ENCODE data around the gene SPTBN4.
A peak's percentile ranks its signal among the peaks of the same experiment; 100 is the strongest.

Gene SPTBN4

DNA sequence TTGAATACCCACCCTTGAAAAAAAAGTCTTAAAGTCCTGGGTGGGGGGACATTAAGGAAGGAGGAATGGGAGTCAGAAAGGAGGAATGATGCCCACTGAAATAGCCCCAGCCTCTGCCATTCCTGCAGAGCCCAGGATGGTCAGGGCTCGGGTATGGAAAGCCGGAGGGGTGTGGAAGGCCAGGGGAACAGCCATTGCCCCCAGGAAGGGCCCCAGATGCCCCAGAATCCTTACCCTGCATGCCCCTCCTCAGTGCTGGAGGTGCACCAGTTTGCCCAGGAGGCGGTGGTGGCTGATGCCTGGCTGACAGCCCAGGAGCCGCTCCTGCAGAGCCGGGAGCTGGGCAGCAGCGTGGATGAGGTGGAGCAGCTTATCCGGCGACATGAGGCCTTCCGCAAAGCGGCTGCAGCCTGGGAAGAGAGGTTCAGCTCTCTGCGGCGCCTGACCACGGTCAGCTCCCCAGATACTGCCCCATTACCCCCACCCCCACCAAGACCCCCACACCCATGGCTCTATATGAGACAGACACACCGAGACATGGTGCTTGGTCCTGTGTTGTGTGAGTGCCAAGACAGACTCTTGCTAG, 99.2 kb downstream of the SPTBN4 start:
- DNase-seq (ENCODE audit: low read depth): no peak

DNA sequence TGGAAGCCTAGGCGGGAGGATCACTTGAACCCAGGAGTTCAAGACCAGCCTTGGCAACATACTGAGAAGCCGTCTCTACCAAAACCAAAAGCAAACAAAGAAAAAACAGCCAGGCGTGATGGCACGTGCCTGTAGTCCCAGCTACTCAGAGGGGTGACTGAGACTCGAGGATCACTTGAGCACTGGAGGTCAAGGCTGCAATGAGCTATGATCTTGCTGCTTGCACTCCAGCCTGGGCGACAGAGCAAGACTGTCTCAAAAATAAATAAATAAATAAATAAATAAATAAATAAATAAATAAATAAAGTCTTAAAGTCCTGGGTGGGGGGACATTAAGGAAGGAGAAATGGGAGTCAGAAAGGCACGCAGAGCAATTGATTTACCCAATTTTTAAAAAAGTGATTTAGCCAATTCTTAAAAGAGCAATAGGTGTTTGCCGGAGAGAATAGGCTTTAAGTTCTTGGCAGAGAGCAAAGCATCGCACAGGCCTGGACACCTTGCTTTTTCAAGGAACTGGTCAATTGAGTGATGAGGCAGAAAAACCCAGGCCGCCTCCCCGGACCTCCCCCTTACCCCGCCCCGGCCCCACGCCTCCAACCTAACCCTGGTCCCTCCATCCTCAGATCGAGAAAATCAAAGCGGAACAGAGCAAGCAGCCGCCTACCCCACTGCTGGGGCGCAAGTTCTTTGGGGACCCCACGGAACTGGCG, 100.4 kb downstream of the SPTBN4 start:
- DNase-seq (ENCODE audit: low read depth): no peak

DNA sequence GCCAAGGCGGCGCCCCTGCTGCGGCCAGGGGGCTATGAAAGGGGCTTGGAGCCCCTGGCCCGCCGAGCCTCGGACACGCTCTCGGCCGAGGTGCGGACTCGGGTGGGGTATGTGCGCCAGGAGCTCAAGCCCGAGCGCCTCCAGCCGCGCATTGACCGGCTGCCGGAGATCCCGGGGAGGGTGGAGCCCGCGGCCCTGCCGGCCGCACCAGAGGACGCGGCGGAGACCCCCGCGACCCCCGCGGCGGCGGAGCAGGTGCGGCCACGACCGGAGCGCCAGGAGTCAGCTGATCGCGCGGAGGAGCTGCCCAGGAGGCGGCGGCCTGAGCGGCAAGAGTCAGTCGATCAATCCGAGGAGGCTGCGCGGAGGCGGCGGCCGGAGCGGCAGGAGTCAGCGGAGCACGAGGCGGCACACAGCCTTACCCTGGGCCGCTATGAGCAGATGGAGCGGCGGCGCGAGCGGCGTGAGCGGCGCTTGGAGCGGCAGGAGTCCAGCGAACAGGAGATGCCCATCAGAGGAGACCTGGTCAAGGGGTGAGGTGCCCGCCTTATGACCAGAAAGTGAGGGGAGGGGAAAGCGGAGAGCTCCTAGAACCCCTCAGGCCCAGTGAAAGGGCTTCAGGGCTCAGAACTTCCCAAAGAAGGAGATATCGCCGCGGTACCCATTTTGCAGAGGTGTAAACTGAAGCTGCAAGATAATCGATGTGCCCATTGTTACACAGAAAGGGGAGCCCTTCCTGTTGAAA, 101.1 kb downstream of the SPTBN4 start:
- no peak for DNase-seq (ENCODE audit: low read depth)

DNA sequence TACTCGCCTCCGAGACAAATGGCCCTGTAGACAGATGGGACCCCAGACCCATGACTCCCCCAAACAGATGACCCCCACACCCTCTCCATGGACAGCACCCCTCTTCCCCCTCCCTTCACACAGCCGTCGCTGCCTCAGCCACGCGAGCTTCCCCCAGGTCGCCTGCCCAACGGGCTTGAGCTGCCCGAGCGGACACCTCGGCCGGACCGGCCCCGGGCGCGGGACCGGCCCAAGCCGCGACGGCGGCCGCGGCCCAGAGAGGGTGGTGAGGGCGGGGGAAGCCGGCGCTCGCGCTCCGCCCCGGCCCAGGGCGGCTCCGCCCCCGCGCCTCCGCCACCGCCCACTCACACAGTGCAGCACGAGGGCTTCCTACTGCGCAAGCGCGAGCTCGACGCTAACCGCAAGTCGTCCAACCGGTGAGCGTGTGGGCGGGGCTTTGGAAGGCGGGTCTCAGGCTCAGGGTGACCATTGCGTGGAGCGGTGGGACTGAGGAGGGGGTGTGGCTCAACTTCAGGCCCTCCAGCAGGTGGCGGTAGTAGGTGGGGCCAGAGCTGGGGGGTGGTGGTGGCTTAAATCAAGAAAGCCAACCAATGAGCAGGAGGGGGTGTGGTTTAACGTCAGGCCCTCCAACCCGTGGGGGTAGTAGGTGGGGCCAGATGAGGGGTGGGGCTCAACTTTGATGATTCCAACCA, 103.7 kb downstream of the SPTBN4 start:
- peak; percentile 100 for DNase-seq (ENCODE audit: low read depth)

DNA sequence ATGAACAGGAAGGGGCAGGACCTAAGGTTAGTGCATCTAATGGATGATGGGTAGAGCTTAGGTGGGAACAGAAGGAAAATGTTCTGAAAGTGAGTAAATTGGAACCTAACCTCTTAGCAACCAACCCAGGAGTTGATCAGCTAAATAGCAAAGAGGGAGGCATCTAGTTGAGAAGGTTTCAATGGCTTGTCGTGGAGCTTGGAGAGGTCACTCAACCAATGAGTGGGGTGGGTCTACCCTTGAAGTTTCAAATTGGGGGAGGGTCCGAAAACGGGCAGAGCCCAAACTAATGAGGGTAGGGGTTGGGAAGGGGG, 104.2 kb downstream of the SPTBN4 start:
- DNase-seq (ENCODE audit: low read depth): no peak

DNA sequence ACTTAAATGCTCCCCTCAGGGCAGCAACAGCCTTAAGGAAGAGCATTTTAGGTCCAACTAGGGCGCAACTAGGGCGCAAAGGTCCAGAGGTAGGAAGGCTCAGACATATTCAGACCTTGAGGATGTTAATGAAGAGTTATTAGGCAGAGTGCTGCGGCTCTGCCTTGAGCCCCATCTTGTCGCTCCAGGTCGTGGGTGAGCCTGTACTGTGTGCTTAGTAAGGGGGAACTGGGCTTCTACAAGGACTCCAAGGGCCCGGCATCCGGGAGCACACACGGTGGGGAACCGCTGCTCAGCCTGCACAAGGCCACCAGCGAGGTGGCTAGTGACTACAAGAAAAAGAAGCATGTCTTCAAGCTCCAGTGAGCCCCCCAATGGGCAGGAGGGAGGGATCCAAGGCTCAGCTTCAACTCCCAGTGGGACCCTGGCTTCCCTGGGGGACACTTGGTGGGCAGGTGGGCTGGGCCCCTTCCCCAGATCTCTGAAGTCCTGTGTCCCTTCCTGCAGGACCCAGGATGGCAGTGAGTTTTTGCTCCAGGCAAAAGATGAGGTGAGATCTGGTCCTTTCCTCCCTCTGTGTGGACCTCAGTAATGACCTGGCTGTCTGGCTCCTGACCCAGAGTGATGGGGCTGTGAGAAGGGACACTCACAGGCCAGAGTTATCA, 105.2 kb downstream of the SPTBN4 start:
- no peak for DNase-seq (ENCODE audit: low read depth)

DNA sequence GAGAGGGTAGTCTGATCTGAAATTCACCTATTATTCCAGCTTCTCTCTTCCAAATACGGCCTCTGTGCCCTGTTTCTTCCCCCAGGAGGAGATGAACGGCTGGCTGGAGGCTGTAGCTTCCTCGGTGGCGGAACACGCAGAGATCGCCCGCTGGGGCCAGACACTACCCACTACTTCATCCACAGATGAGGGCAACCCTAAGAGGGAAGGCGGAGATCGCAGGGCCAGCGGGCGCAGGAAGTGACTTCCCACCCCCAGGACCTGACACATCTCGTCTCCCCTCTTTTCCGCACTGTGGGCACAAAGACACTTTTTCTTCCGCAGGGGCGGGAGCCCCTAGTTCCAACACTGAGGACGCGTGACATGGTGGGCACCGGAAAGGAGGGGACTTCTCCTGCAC, 108.5 kb downstream of the SPTBN4 start:
- no peak for DNase-seq (ENCODE audit: low read depth)

DNA sequence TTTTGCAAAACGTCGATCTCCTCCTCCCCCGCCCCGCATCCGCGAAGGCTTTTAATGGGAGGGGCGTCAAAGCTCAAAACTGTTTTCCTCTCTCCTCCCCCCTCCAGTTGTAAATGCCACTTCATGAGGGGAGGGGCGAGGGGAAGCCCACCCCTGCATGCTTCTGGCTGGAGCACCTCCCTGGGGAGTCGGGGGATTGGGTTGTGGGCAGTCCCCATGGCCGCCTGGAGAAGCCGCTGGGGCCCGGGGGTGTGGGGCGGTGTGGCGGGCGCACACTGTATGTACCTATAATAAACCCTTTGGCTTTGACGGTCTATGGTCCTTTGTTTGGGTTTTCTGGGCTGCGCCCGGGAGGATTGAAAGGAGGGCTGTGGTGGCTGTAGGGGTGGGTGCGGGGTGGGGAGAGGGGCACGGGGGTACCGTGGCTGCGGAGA, 109.4 kb downstream of the SPTBN4 start:
- no peak for DNase-seq (ENCODE audit: low read depth)

DNA sequence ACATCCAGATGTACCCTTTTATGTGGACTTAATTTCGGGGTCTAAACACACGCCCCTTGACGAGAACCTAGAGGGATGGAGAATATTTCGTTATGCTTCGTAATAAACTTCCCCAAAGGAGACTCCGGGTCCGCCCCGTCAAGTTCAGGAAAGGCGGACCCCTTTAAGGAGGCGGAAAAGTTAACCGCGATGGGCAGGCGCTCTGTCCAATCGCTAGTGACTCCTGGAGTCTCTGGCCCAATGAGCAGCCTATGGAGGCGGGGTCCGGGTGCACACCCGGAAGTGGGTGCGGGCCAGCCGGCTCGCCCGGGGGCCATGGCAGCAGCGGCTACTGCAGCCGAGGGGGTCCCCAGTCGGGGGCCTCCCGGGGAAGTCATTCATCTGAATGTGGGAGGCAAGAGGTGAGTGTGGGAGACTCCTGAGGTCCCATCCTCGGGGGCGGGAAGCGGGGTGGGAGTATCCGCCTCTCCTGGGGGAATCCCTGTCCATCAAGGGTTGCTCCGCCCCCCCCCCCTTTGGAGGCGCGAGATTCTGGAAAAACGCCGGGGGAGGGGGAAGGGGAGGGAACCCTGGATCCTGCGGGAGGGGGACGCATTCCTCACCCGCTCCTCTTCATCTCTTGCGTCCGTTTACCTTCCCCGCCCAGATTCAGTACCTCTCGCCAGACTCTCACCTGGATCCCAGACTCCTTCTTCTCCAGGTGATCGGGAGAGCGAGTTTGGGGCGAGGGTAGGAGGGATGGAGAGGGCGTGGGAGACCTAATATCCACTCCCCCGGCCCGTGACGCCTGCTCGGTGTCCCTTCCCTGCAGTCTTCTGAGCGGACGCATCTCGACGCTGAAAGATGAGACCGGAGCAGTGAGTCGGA, 110.0 kb downstream of the SPTBN4 start, which contains the start of gene SHKBP1:
TSS of gene SHKBP1 (plus strand) at position 289 of the 867 bp plus-strand sequence. CDS start at position 316, 27 bp downstream.
- peak; percentile 98 for DNase-seq (ENCODE audit: low read depth)

DNA sequence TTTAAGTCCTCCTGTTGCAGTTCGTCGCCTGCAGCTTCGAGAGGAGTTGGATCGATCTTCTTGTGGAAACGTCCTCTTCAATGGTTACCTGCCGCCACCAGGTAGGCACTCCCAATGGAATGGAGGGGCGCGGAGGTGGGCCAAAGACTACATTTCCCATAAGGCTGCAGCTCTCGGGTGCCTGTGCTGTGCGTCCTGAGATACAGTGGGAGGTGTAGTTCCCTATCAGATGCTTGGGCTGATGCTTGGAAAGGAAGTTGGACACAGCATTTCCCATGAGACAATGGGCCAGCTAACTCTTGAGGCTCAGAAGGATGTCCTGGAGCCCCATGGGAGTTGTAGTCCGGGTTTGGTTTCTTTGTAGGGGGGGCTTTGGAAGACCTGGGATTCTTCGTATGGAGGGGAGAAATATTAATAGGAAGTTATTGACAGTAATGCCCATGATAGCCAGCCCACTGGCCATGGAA, 111.7 kb downstream of the SPTBN4 start:
- DNase-seq (ENCODE audit: low read depth): no peak

DNA sequence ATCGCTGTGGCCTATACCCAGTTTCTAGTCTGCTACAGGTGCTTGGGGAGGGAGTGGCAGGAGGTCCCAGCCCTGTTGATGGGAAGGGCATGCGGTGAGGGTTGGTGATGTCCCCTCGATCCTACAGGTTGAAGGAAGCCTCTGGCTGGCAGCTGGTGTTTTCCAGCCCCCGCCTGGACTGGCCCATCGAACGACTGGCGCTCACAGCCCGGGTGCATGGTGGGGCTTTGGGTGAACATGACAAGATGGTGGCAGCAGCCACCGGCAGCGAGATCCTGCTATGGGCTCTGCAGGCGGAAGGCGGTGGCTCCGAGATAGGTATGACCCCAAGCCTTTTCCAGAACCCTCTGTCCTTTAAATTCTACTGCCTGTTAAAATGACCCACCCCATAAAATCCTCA, 113.8 kb downstream of the SPTBN4 start:
- DNase-seq (ENCODE audit: low read depth): no peak

DNA sequence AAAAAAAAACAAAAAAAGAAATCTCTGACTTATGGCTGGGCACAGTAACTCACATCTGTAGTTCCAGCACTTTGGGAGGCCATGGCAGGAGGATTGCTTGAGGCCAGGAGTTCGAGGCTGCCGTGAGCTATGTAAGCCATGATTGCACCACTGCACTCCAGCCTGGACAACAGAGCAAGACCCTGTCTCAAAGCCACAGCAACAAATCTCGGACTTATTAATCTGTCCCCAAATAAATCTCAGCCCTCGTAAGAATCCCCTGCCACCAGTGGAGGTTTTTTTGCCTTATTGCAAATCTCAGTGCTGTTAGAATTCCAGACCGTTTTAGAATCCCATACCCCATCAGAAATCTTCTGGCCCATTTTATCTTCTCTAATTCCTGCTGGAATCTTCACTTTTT, 114.7 kb downstream of the SPTBN4 start:
- no peak for DNase-seq (ENCODE audit: low read depth)

DNA sequence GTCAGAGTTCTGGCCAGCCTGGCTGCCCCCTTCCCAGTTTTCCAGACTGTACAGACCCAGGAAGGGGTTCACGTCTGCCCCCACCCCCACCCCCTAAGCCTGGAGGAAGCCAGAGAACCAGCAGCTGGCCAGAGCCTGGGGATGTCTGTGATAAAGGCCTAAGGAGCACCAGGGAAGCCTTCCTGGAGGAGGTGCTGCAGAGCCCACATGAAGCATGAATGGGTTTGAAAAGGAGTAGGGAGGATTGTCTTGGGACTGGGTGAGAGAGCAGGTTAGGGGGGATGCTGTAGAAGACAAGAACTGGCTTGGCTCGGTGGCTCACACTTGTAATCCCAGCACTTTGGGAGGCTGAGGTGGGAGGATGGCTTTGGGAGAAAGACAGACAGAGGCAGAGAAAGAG, 115.7 kb downstream of the SPTBN4 start:
- DNase-seq (ENCODE audit: low read depth): no peak

DNA sequence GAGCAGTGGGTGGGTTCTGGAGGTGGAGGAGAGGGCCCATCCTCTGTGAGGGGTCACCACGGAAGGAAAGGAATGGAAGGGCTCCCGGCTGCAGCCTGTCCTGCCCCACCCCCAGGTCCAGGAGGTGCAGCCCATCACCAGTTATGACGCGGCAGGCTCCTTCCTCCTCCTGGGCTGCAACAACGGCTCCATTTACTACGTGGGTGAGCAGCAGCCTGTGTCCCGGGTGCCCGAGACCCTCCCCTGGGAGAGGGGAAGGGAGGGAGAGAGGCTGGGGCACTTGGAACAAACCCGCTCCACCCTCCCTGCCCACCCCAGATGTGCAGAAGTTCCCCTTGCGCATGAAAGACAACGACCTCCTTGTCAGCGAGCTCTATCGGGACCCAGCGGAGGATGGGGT, 116.5 kb downstream of the SPTBN4 start:
- DNase-seq (ENCODE audit: low read depth): no peak

DNA sequence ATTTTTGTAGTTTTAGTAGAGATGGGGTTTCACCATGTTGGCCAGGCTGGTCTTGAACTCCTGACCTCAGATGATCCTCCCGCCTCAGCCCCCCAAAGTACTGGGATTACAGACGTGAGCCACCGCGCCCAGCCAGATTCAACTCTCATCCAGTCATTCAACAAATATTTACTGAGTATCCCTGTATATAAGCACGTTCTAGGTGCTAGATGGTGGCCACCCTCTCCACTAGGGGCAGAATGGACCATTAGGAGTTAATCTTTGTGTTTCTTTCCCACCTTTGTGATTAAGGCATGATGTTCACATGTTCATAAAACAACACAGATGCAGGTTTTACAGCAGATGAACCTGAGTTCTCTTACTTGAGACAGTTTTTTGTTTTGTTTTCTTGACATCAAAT, 117.2 kb downstream of the SPTBN4 start:
- no peak for DNase-seq (ENCODE audit: low read depth)

DNA sequence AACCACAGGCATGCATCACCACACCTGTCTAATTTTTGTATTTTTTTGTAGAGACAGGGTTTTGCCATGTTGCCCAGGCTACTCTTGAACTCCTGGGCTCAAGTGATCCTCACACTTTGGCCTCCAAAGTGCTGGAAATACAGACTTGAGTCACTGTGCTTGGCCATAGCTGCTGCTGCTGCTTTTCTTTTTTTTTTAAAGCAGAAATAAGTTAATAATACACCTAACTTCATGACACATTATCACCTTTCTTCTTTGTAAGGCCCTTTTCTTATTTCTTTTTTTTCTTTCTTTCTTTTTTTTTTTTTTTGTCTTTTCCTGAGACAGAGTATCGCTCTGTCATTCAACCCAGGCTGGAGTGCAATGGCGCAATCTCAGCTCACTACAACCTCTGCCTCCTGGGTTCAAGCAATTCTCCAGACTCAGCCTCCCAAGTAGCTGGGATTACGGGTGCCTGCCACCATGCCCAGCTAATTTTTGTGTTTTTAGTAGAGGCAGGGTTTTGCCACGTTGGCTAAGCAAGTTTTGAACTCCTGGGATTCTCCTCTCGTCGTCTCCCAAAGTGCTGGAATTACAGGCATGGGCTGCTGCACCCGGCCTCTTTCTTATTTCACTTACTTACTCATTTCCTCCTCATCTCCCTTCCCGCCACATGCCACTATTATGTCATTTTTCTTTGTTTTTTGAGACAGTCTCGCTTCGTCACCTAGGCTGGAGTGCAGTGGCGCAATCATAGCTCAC, 118.6 kb downstream of the SPTBN4 start:
- no peak for DNase-seq (ENCODE audit: low read depth)

DNA sequence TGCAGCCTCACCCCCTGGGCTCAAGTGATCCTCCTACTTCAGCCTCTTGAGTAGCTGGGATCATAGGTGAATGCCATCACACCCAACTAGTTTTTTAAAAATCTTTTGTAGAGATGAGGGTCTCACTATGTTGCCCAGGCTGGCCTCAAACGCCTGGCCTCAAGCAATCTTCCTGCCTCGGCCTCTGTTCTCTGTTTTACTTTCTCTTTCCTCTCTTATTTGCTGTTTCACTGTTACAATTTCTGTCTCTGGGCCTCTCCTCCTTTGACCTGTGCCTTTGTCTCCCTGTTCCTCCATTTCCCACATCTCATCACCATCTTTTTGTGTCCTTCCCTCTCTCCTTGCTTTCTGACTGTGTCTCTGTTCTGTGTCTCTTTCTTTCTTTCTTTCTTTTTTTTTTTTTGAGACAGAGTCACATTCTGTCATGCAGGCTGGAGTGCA, 119.2 kb downstream of the SPTBN4 start:
- DNase-seq (ENCODE audit: low read depth): no peak

DNA sequence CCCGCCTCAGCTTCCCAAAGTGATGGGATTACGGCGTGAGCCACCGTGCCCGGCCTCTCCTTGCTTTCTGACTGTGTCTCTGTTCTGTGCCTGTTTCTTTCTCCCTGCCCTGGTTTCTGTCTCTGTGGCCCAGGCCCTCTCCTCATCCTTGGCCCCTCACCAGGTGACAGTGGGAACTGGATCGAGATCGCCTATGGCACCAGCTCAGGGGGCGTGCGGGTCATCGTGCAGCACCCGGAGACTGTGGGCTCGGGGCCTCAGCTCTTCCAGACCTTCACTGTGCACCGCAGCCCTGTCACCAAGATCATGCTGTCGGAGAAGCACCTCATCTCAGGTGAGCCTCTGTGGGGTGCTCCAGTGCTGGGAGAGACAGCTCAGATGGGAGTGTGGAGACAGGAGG, 119.8 kb downstream of the SPTBN4 start:
- no peak for DNase-seq (ENCODE audit: low read depth)

DNA sequence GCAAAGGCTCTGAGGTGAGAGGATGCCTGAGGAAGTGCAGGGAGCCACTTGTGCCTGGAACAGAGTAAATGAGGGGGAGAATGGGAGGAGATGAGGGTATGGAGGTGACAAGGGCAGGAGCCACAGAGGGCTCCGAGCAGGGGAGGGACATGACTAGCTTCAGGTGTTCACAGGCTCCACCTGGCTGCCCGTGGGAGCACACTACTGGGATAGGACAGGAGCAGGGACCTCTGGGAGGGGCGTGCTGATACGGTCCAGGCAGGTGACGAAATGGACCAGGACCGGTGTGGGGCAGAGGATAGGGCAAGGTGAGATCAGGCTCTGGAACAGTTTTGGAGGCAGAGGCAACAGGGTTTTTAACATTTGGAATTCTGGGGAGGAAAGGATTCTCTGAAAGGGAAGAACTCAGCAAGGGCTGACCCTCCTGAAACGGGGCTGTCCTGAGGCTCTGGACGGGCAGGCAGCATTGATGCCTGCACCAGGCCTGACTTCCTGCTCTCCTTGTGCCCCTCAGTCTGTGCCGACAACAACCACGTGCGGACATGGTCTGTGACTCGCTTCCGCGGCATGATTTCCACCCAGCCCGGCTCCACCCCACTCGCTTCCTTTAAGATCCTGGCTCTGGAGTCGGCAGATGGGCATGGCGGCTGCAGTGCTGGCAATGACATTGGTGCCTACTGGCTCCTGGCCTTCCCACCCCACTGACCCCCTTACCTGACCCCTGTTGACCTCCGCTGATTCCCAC, 121.5 kb downstream of the SPTBN4 start:
- peak; percentile 72 for DNase-seq (ENCODE audit: low read depth)
